OCI-LY1 (cell line): ENCODE data around the gene SLC8A1.

Source experiments
- H2AFZ ChIP-seq: fragments of 200-600 bp; sonication (generic), shearing (Covaris generic); 2 replicates; pipeline ENCODE4 v1.6.0; 2014; ENCODE audit warnings: antibody characterized with exemption, mild to moderate bottlenecking, low read length
- H3F3A ChIP-seq: fragments of 200-600 bp; sonication (generic), shearing (Covaris generic); 2 replicates; pipeline ENCODE4 v1.6.0; 2014; ENCODE audit warnings: mild to moderate bottlenecking, antibody characterized with exemption, low read length, moderate library complexity; ENCODE audit not compliant: insufficient read depth
- H3K27ac ChIP-seq: fragments of 200-600 bp; sonication (generic); 2 replicates; pipeline ENCODE4 v1.5.1; 2014; ENCODE audit warnings: low read length, mixed run types, mild to moderate bottlenecking, low read depth; ENCODE audit not compliant: poor library complexity, severe bottlenecking
- H3K27me3 ChIP-seq: fragments of 200-600 bp; sonication (generic); 2 replicates; pipeline ENCODE4 v1.6.0; 2014; ENCODE audit warnings: antibody characterized with exemption, mild to moderate bottlenecking, low read length, moderate library complexity; ENCODE audit not compliant: insufficient read depth
- H3K36me3 ChIP-seq: fragments of 200-600 bp; sonication (generic); 2 replicates; pipeline ENCODE4 v1.6.1; 2014; ENCODE audit warnings: mild to moderate bottlenecking, antibody characterized with exemption, low read length, moderate library complexity, mixed read lengths; ENCODE audit not compliant: insufficient read depth
- H3K4me1 ChIP-seq: fragments of 200-600 bp; sonication (generic); 2 replicates; pipeline ENCODE4 v1.5.1; 2014; ENCODE audit warnings: mild to moderate bottlenecking, low read length, moderate library complexity; ENCODE audit not compliant: insufficient read depth, severe bottlenecking
- H3K4me2 ChIP-seq: fragments of 200-600 bp; sonication (generic), shearing (Covaris generic); 2 replicates; pipeline ENCODE4 v1.6.1; 2014; ENCODE audit warnings: low read length
- H3K4me3 ChIP-seq: fragments of 200-600 bp; sonication (generic); 2 replicates; pipeline ENCODE4 v1.5.1; 2014; ENCODE audit warnings: low read length, low read depth, mild to moderate bottlenecking, mixed read lengths; ENCODE audit not compliant: poor library complexity, severe bottlenecking
- H3K79me2 ChIP-seq: fragments of 200-600 bp; shearing (Covaris generic); 2 replicates; pipeline ENCODE4 v1.6.1; 2016; ENCODE audit warnings: mixed run types, low read length, mixed read lengths; ENCODE audit not compliant: insufficient read depth
- H3K9ac ChIP-seq: fragments of 200-600 bp; sonication (generic), shearing (Covaris generic); 2 replicates; pipeline ENCODE4 v1.6.1; 2014; ENCODE audit warnings: mild to moderate bottlenecking, low read length, mixed read lengths
- H3K9me2 ChIP-seq: fragments of 200-600 bp; sonication (generic), shearing (Covaris generic); 2 replicates; pipeline ENCODE4 v1.6.1; 2014; ENCODE audit warnings: low read depth, mild to moderate bottlenecking, low read length, mixed read lengths
- H3K9me3 ChIP-seq: fragments of 200-600 bp; shearing (Covaris generic); 2 replicates; pipeline ENCODE4 v1.6.1; 2014; ENCODE audit warnings: low read length, mixed read lengths
- H4K20me1 ChIP-seq: fragments of 200-600 bp; sonication (generic), shearing (Covaris generic); 2 replicates; pipeline ENCODE4 v1.6.0; 2016; ENCODE audit warnings: mild to moderate bottlenecking, low read length; ENCODE audit not compliant: insufficient read depth
- EZH2 ChIP-seq: fragments of 200-600 bp; sonication (generic), shearing (Covaris generic); IDR thresholded peaks from 2 replicates; pipeline ENCODE4 v1.8.0; 2017; ENCODE audit warnings: borderline replicate concordance, mixed run types, mild to moderate bottlenecking, antibody characterized with exemption, low read length, moderate library complexity, mixed read lengths
- TF ChIP-seq, protein P1 (sequence below): fragments of 200-600 bp; sonication (generic), shearing (Covaris generic); IDR thresholded peaks from 2 replicates; pipeline ENCODE4 v1.5.1; 2017; ENCODE audit warnings: mild to moderate bottlenecking, antibody characterized with exemption, low read length, moderate library complexity, mixed read lengths

SLC8A1 gene

GRCh38 chr2:40353231-40353630, 98.7 kb downstream of the SLC8A1 start:
- Histone ChIP-seq H3K4me3 (no peak overlapping the region), H3K27ac (no peak overlapping the region), H3F3A (no peaks in the 10 kb centered on the region), H3K9ac (no peak overlapping the region), H2AFZ (no peak overlapping the region), H3K36me3 (no peaks in the 10 kb centered on the region), H3K79me2 (no peaks in the 10 kb centered on the region), H3K4me1 (no peaks in the 10 kb centered on the region), H3K27me3 (no peaks in the 10 kb centered on the region), H4K20me1 (no peaks in the 10 kb centered on the region), H3K9me3 (no peaks in the 10 kb centered on the region), H3K9me2 (no peaks in the 10 kb centered on the region), H3K4me2 (no peak overlapping the region)
- no peak for TF ChIP-seq EZH2
- TF ChIP-seq, protein P1, sequence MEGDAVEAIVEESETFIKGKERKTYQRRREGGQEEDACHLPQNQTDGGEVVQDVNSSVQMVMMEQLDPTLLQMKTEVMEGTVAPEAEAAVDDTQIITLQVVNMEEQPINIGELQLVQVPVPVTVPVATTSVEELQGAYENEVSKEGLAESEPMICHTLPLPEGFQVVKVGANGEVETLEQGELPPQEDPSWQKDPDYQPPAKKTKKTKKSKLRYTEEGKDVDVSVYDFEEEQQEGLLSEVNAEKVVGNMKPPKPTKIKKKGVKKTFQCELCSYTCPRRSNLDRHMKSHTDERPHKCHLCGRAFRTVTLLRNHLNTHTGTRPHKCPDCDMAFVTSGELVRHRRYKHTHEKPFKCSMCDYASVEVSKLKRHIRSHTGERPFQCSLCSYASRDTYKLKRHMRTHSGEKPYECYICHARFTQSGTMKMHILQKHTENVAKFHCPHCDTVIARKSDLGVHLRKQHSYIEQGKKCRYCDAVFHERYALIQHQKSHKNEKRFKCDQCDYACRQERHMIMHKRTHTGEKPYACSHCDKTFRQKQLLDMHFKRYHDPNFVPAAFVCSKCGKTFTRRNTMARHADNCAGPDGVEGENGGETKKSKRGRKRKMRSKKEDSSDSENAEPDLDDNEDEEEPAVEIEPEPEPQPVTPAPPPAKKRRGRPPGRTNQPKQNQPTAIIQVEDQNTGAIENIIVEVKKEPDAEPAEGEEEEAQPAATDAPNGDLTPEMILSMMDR = no peak

DNA sequence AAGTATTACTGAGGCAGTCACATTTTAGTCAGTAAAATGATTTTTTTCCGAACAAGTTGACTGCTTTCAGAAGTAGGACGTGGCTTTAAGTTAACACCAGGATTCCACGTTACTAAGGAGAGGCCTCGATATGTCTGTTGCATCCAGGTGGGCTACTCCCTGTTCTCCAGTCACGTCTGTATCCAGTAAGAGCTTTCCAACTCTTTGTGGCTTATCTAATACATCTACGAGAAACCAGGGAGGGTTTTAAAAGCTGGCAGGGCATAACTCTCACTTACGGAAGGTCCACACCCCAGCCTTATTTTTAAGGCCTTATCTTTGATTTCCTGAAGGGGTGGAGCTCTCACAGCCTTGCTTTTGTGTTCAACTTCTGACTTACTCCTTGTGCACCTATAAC, 99.2 kb downstream of the SLC8A1 start:
- Histone ChIP-seq H3K9me2 (no peaks in the 10 kb centered on the region), H3K4me2 (no peak overlapping the region), H3K4me3 (no peak overlapping the region)

DNA sequence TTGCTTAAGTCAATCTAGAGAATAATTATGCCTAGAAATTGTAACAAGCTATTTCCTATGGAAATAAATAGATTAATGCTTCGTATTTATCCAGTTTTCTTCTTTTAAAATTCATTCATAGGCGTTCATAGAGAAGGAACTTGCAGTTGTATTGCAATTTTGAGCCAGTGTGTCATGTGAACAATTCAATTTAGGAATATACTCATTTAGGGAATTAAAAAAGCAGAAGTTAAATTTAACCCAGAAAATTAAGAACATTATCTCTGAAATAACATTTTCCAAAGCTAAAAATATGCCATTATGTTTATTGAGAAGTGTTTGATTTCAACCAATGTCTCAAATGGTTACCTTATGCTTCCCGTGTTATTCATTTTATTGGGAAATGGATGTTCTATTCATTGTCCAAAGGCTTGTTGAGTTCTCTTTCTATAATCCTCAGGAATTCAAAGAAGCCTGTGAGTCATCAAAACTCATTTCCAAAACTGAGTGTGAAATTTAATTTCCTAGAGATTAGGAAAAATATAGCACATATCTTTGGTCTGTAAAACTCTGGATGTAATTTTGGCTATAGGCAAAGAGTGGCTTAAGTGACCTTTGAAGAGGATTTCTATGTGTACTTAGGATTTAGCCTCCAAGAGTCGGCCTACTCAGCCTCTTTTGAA, 99.7 kb downstream of the SLC8A1 start:
- Histone ChIP-seq H3K4me2 (no peak overlapping the region), H3K9ac (no peak overlapping the region), H3K9me2 (no peaks in the 10 kb centered on the region), H3K36me3 (no peaks in the 10 kb centered on the region), H3K9me3 (no peaks in the 10 kb centered on the region), H3K27me3 (no peaks in the 10 kb centered on the region), H4K20me1 (no peaks in the 10 kb centered on the region), H3K4me1 (no peaks in the 10 kb centered on the region), H3K79me2 (no peaks in the 10 kb centered on the region), H2AFZ (no peak overlapping the region), H3K27ac (no peak overlapping the region), H3K4me3 (no peak overlapping the region), H3F3A (no peaks in the 10 kb centered on the region)
- TF ChIP-seq, protein P1 = no peak
- no peak for TF ChIP-seq EZH2

More for the DNA sequence above, 99.2 kb downstream of the SLC8A1 start:
- H3K9ac ChIP-seq = no peak overlapping the region
- no peak overlapping the region for H2AFZ ChIP-seq
- no peak overlapping the region for H3K27ac ChIP-seq
- no peaks in the 10 kb centered on the region for H3F3A ChIP-seq
- no peaks in the 10 kb centered on the region for H3K36me3 ChIP-seq
- H3K9me3 ChIP-seq = no peaks in the 10 kb centered on the region
- H3K4me1 ChIP-seq = no peaks in the 10 kb centered on the region
- no peak for TF ChIP-seq EZH2
- TF ChIP-seq, protein P1 = no peak
- H3K27me3 ChIP-seq = no peaks in the 10 kb centered on the region
- H4K20me1 ChIP-seq = no peaks in the 10 kb centered on the region
- no peaks in the 10 kb centered on the region for H3K79me2 ChIP-seq
